OCI-M1 (cell line): ENCODE measurements around the gene UQCRQ.
"Not testable (repeated sequence)": the region's sequence is repeated elsewhere in the genome, so short reads cannot be mapped to it uniquely, and the experiment has no call there.

Experiments
- DNase-seq: peaks from one replicate; lab custom pipeline; 2025; lab: John Stamatoyannopoulos, UW

UQCRQ gene

GRCh38 chr5:132834057-132834456 lies 32.4 kb upstream of the UQCRQ start:
- DNase-seq = no peak

- no peak for DNase-seq
Observed at GRCh38 chr5:132836852-132837251, 29.6 kb upstream of the UQCRQ start.

GRCh38 chr5:132837868-132838267 lies 28.6 kb upstream of the UQCRQ start:
- DNase-seq = no peak

GRCh38 chr5:132838516-132839282 lies 27.7 kb upstream of the UQCRQ start:
- no peak for DNase-seq

GRCh38 chr5:132839426-132840301 lies 26.8 kb upstream of the UQCRQ start:
- no peak for DNase-seq

GRCh38 chr5:132840313-132840712 lies 26.1 kb upstream of the UQCRQ start:
- DNase-seq = no peak

- no peak for DNase-seq
Observed at GRCh38 chr5:132840896-132841295, 25.5 kb upstream of the UQCRQ start.

GRCh38 chr5:132841305-132841704 lies 25.1 kb upstream of the UQCRQ start:
- no peak for DNase-seq

GRCh38 chr5:132848270-132848669 lies 18.2 kb upstream of the UQCRQ start:
- DNase-seq = no peak

GRCh38 chr5:132849347-132849746 lies 17.1 kb upstream of the UQCRQ start:
- DNase-seq = peak; percentile 43

GRCh38 chr5:132850066-132850465 lies 16.4 kb upstream of the UQCRQ start:
- DNase-seq = no peak

GRCh38 chr5:132853323-132853722 lies 13.1 kb upstream of the UQCRQ start:
- DNase-seq = no peak

- no peak for DNase-seq
Observed at GRCh38 chr5:132853790-132854189, 12.7 kb upstream of the UQCRQ start.

GRCh38 chr5:132854301-132854700 lies 12.1 kb upstream of the UQCRQ start:
- DNase-seq = no peak

- DNase-seq = not testable (repeated sequence)
Observed at GRCh38 chr5:132854992-132855391, 11.4 kb upstream of the UQCRQ start.

GRCh38 chr5:132856011-132856410 lies 10.4 kb upstream of the UQCRQ start:
- DNase-seq = no peak

- DNase-seq = no peak
Observed at GRCh38 chr5:132859889-132860437, 6.5 kb upstream of the UQCRQ start.

- DNase-seq = no peak
Observed at GRCh38 chr5:132860742-132861141, 5.7 kb upstream of the UQCRQ start.

GRCh38 chr5:132865668-132866341 lies 637 bp upstream of the UQCRQ start:
- DNase-seq = no peak

- no peak for DNase-seq
Observed at GRCh38 chr5:132867046-132867451, 607 bp downstream of the UQCRQ start.

GRCh38 chr5:132868754-132869153 lies 2.3 kb downstream of the UQCRQ start:
- DNase-seq = no peak

GRCh38 chr5:132870801-132871200 lies 4.4 kb downstream of the UQCRQ start:
- no peak for DNase-seq
